AG10803 (cell line): Measurements from ENCODE around the gene NDUFV2.
A peak's percentile ranks its signal among the peaks of the same experiment; 100 is the strongest.

Experiments used
- DNase-seq: peaks from one replicate; pipeline ENCODE4 v3.0.0; 2010; ENCODE audit warnings: low read depth
- H3K4me3 ChIP-seq: 2 replicates; pipeline ENCODE4 v1.5.1; 2011; ENCODE audit warnings: mild to moderate bottlenecking, low read length, control low read depth
- CTCF ChIP-seq: conservative IDR thresholded peaks from 2 replicates; pipeline ENCODE4 v1.5.1; 2011; ENCODE audit warnings: mild to moderate bottlenecking, low read length, control low read depth, inconsistent platforms

NDUFV2 gene

DNA sequence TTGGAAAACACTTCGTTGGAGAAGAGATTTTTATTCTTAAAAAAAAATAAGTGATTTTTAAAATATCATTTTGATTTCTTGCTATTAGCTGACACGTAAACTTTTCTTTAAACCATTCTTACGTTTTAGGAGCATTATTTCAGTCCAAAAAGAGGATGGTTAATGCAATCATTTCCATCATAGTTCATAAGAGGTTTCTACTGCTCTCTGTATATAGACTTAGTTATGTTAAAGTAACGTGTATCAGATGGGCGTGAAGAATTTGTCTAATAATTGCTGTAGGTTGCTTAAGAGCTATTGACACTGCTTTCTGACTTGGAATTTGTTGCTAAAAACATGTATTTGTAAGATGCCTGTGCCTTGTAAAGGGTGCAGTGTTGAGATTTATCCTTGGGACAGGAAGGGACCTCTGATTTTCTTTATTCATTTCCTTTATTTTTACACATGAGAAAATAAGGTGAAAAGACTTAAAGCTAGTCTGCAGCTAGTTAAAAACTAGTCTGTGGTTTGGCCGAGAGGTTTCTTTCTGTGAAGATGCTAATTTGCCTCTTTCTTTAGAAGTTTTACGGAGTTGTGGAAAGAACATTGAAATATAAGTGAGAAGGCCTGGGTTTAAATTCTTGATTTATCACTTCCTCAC lies 37.0 kb downstream of the NDUFV2 start:
- H3K4me3 ChIP-seq: peak overlapping the region; percentile 91
- TF ChIP-seq CTCF: no peak
- DNase-seq: peak; percentile 6

- no peak for DNase-seq
- no peak for TF ChIP-seq CTCF
- peak overlapping the region; percentile 91 for H3K4me3 ChIP-seq
Measured at GRCh38 chr18:9140381-9140780, 37.9 kb downstream of the NDUFV2 start.

DNA sequence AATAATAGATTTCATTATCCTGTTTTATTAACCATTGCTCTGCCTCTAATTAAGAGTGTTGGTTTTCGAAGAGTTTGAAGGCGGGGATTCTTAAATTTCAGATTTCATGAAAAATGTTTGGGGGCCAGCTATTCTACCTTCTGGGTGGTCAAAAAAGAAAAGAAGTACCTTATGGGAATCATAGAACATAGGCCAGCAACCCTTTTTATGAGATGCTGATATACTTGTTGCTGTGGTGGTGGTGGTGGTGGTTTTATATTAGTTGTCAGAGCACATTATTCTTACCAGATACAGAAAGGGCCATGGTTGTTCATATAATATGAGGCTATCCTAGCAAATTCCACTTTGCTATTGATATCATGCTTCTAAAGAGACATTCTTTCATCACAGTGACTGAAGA lies 38.5 kb downstream of the NDUFV2 start:
- no peak for DNase-seq
- TF ChIP-seq CTCF: no peak
- no peak overlapping the region; the same call in 1 of the 2 replicates for H3K4me3 ChIP-seq

- DNase-seq: no peak
- no peak overlapping the region for H3K4me3 ChIP-seq
- TF ChIP-seq CTCF: no peak
Measured at GRCh38 chr18:9146224-9146623, 43.7 kb downstream of the NDUFV2 start.

DNA sequence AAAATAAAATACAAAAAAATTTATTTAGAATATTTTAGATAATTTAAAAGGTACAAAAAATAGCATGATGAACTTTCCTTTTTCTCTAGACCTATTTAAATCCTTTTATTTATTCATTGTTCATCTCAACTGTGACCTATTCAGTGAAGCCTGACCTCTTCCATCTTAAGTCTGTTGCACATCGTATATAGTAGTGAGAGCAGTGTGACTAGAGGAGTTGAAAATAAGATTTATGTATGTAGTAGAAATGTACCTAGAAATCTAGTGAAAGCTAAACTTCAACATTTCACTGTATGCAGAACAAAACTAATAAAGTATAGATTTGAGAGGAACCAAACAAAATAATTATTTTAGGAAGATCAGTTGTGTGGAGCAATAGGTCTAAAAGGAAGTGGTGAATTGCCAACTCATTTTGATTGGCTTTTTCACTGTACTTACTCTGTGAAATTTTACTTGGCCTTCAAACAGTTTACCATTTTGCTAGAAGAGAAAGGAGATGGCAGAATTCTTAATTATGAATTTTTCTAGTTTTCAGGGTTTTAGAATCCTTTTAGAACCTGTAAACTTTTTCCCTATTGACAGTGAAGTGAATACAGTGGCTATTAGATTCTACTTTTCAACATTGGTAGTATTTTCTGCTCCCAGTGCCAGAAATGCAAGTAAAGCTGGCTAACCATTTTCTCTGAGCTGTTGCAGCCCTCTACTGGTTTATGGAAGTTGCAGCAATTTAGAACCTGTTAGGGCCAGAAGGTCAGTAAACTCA lies 45.1 kb downstream of the NDUFV2 start:
- peak; percentile 79 for DNase-seq
- TF ChIP-seq CTCF: peak; percentile 89
- no peak overlapping the region for H3K4me3 ChIP-seq

GRCh38 chr18:9148203-9148552 lies 45.7 kb downstream of the NDUFV2 start:
- no peak for DNase-seq
- TF ChIP-seq CTCF: no peak
- H3K4me3 ChIP-seq: no peak overlapping the region

GRCh38 chr18:9150121-9150520 lies 47.6 kb downstream of the NDUFV2 start:
- TF ChIP-seq CTCF: no peak
- no peak overlapping the region for H3K4me3 ChIP-seq
- no peak for DNase-seq
